Left lung (tissue), 10 donors: Measurements from ENCODE around the gene TMEM167B. TPM values are rescaled to one million over a fixed set of nuclear protein-coding genes. Genes with fewer than 3 reads are reported as not detected.
"Not testable (repeated sequence)": the region's sequence is repeated elsewhere in the genome, so short reads cannot be mapped to it uniquely, and the experiment has no call there.

ENCODE experiments used
- ATAC-seq: fragments of 200-7000 bp; cut with Tn5 transposase; one replicate; pipeline ENCODE4 v1.9.1; 2020; ENCODE audit warnings: moderate library complexity
- DNase-seq, 4 donors: peaks; one replicate each; pipeline ENCODE4 v3.0.0-alpha.2; 2013 to 2020
- H3K27ac ChIP-seq, 2 donors: fragments of 200-600 bp; sonication (generic) in 1 of 2; one replicate each; pipeline versions ENCODE4 v1.5.0 to v1.8.0; 2020 to 2021
- H3K27me3 ChIP-seq, 2 donors: fragments of 200-600 bp; sonication (generic) in 1 of 2; one replicate each; pipeline versions ENCODE4 v1.5.0 to v1.8.0; 2020 to 2021
- H3K36me3 ChIP-seq, 2 donors: fragments of 200-600 bp; sonication (generic) in 1 of 2; one replicate each; pipeline versions ENCODE4 v1.5.0 to v1.8.0; 2020 to 2021
- H3K4me1 ChIP-seq, 2 donors: fragments of 200-600 bp; one replicate each; pipeline ENCODE4 v1.8.0; 2021
- H3K4me3 ChIP-seq, 2 donors: fragments of 200-600 bp; sonication (generic) in 1 of 2; one replicate each; pipeline versions ENCODE4 v1.5.0 to v1.8.0; 2020 to 2021; ENCODE audit warnings: mild to moderate bottlenecking in 1 of 2
- H3K9me3 ChIP-seq, 2 donors: fragments of 200-600 bp; sonication (generic) in 1 of 2; one replicate each; pipeline versions ENCODE4 v1.5.0 to v1.8.0; 2020 to 2021
- CTCF ChIP-seq, 2 donors: fragments of 200-600 bp; sonication (generic) in 1 of 2; IDR thresholded peaks; one replicate each; pipeline versions ENCODE4 v1.5.0 to v1.8.0; 2021; ENCODE audit warnings: antibody characterized with exemption in 2 of 2
- intact Hi-C, 2 donors: fragments of 100-400 bp; cut with DNase I; formaldehyde crosslinking; loops; one replicate each; pipeline versions ENCODE4 v1.11.2 to v1.14.2; 2022
- polyA plus RNA-seq, 6 donors: library from polyadenylated mRNA; unstranded; fragments of 120-200 nt; gene quantifications; one replicate each; pipeline ENCODE4 v1.2.1, GENCODE V29; 2013; ENCODE audit not compliant: insufficient read length in 6 of 6
- total RNA-seq, 2 donors: library from RNA; stranded (reverse); fragmentation: NEBNext Ultra II Directional; extraction: Animal tissue kit (Norgen Biotek cat#: 25700); gene quantifications; one replicate each; pipeline ENCODE4 v1.2.1, GENCODE V29; 2021
- donor health status: DM: no; HTN: yes; CAD: no.
- donor health status: DM: no; HTN: no; CAD: no.

TMEM167B gene
- total and polyA plus RNA-seq, 8 donors = 33.5 to 47.2 (median 42.0) TPM

GRCh38 chr1:109045595-109045994 lies 45.0 kb upstream of the TMEM167B start:
- Histone ChIP-seq H3K4me3 (no peak overlapping the region), H3K27ac (no peak overlapping the region)
- no peak for ATAC-seq

GRCh38 chr1:109046671-109047070 lies 43.9 kb upstream of the TMEM167B start:
- Histone ChIP-seq H3K36me3 (no peaks in the 10 kb centered on the region), H3K27me3 (no peaks in the 10 kb centered on the region), H3K27ac (no peak overlapping the region), H3K4me1 (peaks cover 0 to 6% of the 10 kb centered on the region in 2 donors), H3K9me3 (no peaks in the 10 kb centered on the region), H3K4me3 (no peak overlapping the region)
- TF ChIP-seq CTCF (IDR thresholded peaks at IDR 0.05) = no peak
- intact Hi-C loops = no loop called here
- ATAC-seq (no peak), DNase-seq (no peak)

More at GRCh38 chr1:109045595-109045994, 45.0 kb upstream of the TMEM167B start:
- DNase-seq = no peak
- H3K36me3 ChIP-seq = no peaks in the 10 kb centered on the region
- peaks cover 1 to 9% of the 10 kb centered on the region in 2 donors for H3K4me1 ChIP-seq
- no peaks in the 10 kb centered on the region for H3K27me3 ChIP-seq
- intact Hi-C loops = no loop called here
- H3K9me3 ChIP-seq = no peaks in the 10 kb centered on the region
- no peak for TF ChIP-seq CTCF (IDR thresholded peaks at IDR 0.05)

GRCh38 chr1:109047339-109047738 lies 43.2 kb upstream of the TMEM167B start:
- Histone ChIP-seq H3K4me1 (peaks cover 0 to 4% of the 10 kb centered on the region in 2 donors), H3K36me3 (no peaks in the 10 kb centered on the region), H3K4me3 (no peak overlapping the region), H3K27ac (no peak overlapping the region), H3K27me3 (no peaks in the 10 kb centered on the region), H3K9me3 (no peaks in the 10 kb centered on the region)
- TF ChIP-seq CTCF (IDR thresholded peaks at IDR 0.05) = no peak
- intact Hi-C loops = no loop called here
- ATAC-seq (no peak), DNase-seq (no peak)

GRCh38 chr1:109048335-109048734 lies 42.2 kb upstream of the TMEM167B start:
- DNase-seq = no peak
- Histone ChIP-seq H3K4me3 (no peak overlapping the region), H3K36me3 (no peaks in the 10 kb centered on the region), H3K4me1 (no peaks in the 10 kb centered on the region), H3K9me3 (no peaks in the 10 kb centered on the region), H3K27ac (no peak overlapping the region), H3K27me3 (no peaks in the 10 kb centered on the region)
- no peak for TF ChIP-seq CTCF (IDR thresholded peaks at IDR 0.05)
- no peak for ATAC-seq
- intact Hi-C loops = no loop called here

GRCh38 chr1:109050228-109050995 lies 40.2 kb upstream of the TMEM167B start:
- ATAC-seq (no peak), DNase-seq (no peak)
- TF ChIP-seq CTCF (IDR thresholded peaks at IDR 0.05) = no peak
- Histone ChIP-seq H3K4me1 (no peaks in the 10 kb centered on the region), H3K36me3 (no peaks in the 10 kb centered on the region), H3K27me3 (no peaks in the 10 kb centered on the region), H3K4me3 (no peak overlapping the region), H3K27ac (no peak overlapping the region), H3K9me3 (no peaks in the 10 kb centered on the region)
- intact Hi-C loops = no loop called here

- ATAC-seq, DNase-seq, H3K4me1 ChIP-seq, intact Hi-C loops, H3K27ac ChIP-seq, H3K36me3 ChIP-seq, H3K9me3 ChIP-seq, H3K27me3 ChIP-seq, H3K4me3 ChIP-seq: not testable (repeated sequence)
Measured at GRCh38 chr1:109052145-109052544, 38.4 kb upstream of the TMEM167B start.
